H9 (cell line): Measurements from ENCODE around the gene NOS3. TPM values are rescaled to one million over a fixed set of nuclear protein-coding genes. Genes with fewer than 3 reads are reported as not detected.

ENCODE experiments used
- DNase-seq: peaks from one replicate; pipeline ENCODE4 v3.0.0-alpha.2; 2017
- H2AFZ ChIP-seq: one replicate; pipeline ENCODE4 v1.6.1; 2013; ENCODE audit warnings: mild to moderate bottlenecking, low read length, control low read depth, moderate library complexity
- H2AK5ac ChIP-seq: 2 replicates; pipeline ENCODE4 v1.6.1; 2013; ENCODE audit warnings: low read length, control low read depth, mixed read lengths; ENCODE audit not compliant: insufficient read length
- H2BK120ac ChIP-seq: one replicate; pipeline ENCODE4 v1.6.1; 2013; ENCODE audit warnings: low read depth, mild to moderate bottlenecking, low read length, control low read depth, inconsistent platforms; ENCODE audit not compliant: poor library complexity, severe bottlenecking
- H2BK12ac ChIP-seq: 2 replicates; pipeline ENCODE4 v1.6.1; 2013; ENCODE audit warnings: low read length, control low read depth, mixed read lengths, low read depth; ENCODE audit not compliant: insufficient read length
- H2BK15ac ChIP-seq: 2 replicates; pipeline ENCODE4 v1.6.1; 2013; ENCODE audit warnings: low read depth, low read length, control low read depth
- H2BK20ac ChIP-seq: one replicate; pipeline ENCODE4 v1.6.1; 2013; ENCODE audit warnings: low read depth, mild to moderate bottlenecking, low read length, control low read depth, inconsistent platforms; ENCODE audit not compliant: poor library complexity, severe bottlenecking
- H2BK5ac ChIP-seq: 2 replicates; pipeline ENCODE4 v1.6.1; 2013; ENCODE audit warnings: low read length, control low read depth, mixed read lengths; ENCODE audit not compliant: insufficient read length
- H3K14ac ChIP-seq: 2 replicates; pipeline ENCODE4 v1.6.1; 2013; ENCODE audit warnings: low read length, control low read depth; ENCODE audit not compliant: insufficient read depth
- H3K18ac ChIP-seq: 2 replicates; pipeline ENCODE4 v1.6.1; 2013; ENCODE audit warnings: low read depth, mild to moderate bottlenecking, mixed read lengths, low read length, control low read depth; ENCODE audit not compliant: insufficient read length
- H3K23ac ChIP-seq: 2 replicates; pipeline ENCODE4 v1.6.1; 2013; ENCODE audit warnings: low read length, control low read depth, mixed read lengths, low read depth; ENCODE audit not compliant: insufficient read length
- H3K23me2 ChIP-seq: 2 replicates; pipeline ENCODE4 v1.6.1; 2013; ENCODE audit warnings: low read depth, mild to moderate bottlenecking, mixed read lengths, low read length, control low read depth; ENCODE audit not compliant: insufficient read length, poor library complexity, severe bottlenecking
- H3K27ac ChIP-seq: 2 replicates; pipeline ENCODE4 v1.5.1; 2013; ENCODE audit warnings: low read length, control low read depth, mixed read lengths, low read depth; ENCODE audit not compliant: insufficient read length
- H3K27me3 ChIP-seq: 2 replicates; pipeline ENCODE4 v1.6.1; 2013; ENCODE audit warnings: low read length, control low read depth, inconsistent platforms; ENCODE audit not compliant: insufficient read depth
- H3K4ac ChIP-seq: 2 replicates; pipeline ENCODE4 v1.6.1; 2013; ENCODE audit warnings: low read depth, mild to moderate bottlenecking, control low read depth, inconsistent platforms, low read length, moderate library complexity
- H3K4me1 ChIP-seq: 2 replicates; pipeline ENCODE4 v1.6.1; 2013; ENCODE audit warnings: low read length, control low read depth, inconsistent platforms; ENCODE audit not compliant: insufficient read depth
- H3K4me2 ChIP-seq: 2 replicates; pipeline ENCODE4 v1.6.1; 2013; ENCODE audit warnings: low read length, control low read depth, mixed read lengths; ENCODE audit not compliant: insufficient read length, insufficient read depth
- H3K56ac ChIP-seq: 2 replicates; pipeline ENCODE4 v1.6.1; 2013; ENCODE audit warnings: low read depth, mild to moderate bottlenecking, mixed read lengths, low read length, control low read depth; ENCODE audit not compliant: insufficient read length
- H3K79me1 ChIP-seq: 2 replicates; pipeline ENCODE4 v1.6.1; 2013; ENCODE audit warnings: low read depth, mild to moderate bottlenecking, moderate library complexity, low read length, control low read depth, inconsistent platforms; ENCODE audit not compliant: insufficient read depth, poor library complexity, severe bottlenecking
- H3K79me2 ChIP-seq: 2 replicates; pipeline ENCODE4 v1.6.1; 2013; ENCODE audit warnings: low read length, control low read depth, inconsistent platforms; ENCODE audit not compliant: insufficient read depth
- H3K9ac ChIP-seq: 2 replicates; pipeline ENCODE4 v1.6.1; 2013; ENCODE audit warnings: low read length, control low read depth, mixed read lengths; ENCODE audit not compliant: insufficient read length; ENCODE audit errors: extremely low read depth
- H3K9me3 ChIP-seq: one replicate; pipeline ENCODE4 v1.6.1; 2013; ENCODE audit warnings: low read depth, low read length, inconsistent platforms; ENCODE audit not compliant: control insufficient read depth
- H3T11ph ChIP-seq: one replicate; pipeline ENCODE4 v1.6.1; 2013; ENCODE audit warnings: mild to moderate bottlenecking, low read length, control low read depth, inconsistent platforms
- H4K20me1 ChIP-seq: one replicate; pipeline ENCODE4 v1.6.1; 2013; ENCODE audit not compliant: control insufficient read depth, insufficient read length, insufficient read depth
- H4K5ac ChIP-seq: 2 replicates; pipeline ENCODE4 v1.6.1; 2013; ENCODE audit warnings: low read depth, mild to moderate bottlenecking, mixed read lengths, low read length, control low read depth; ENCODE audit not compliant: insufficient read length
- H4K8ac ChIP-seq: replicated peaks from 2 replicates; pipeline ENCODE4 v1.6.1; 2013; ENCODE audit warnings: low read length, control low read depth, mixed read lengths, low read depth; ENCODE audit not compliant: insufficient read length
- H4K91ac ChIP-seq: 2 replicates; pipeline ENCODE4 v1.6.1; 2013; ENCODE audit warnings: low read depth, mild to moderate bottlenecking, moderate library complexity, mixed read lengths, low read length, control low read depth; ENCODE audit not compliant: insufficient read length
- H3K27ac Mint-ChIP-seq, 3 experiments: 2 replicates in 2 of 3; 3 replicates in 1 of 3; pipeline ENCODE4 v1.8.0; 2020 to 2021; ENCODE audit warnings: mixed read lengths in 3 of 3, mild to moderate bottlenecking in 1 of 3, moderate library complexity in 1 of 3
- H3K27me3 Mint-ChIP-seq: 2 replicates; pipeline ENCODE4 v1.8.0; 2021; ENCODE audit warnings: low read depth, mild to moderate bottlenecking, moderate library complexity, mixed read lengths
- H3K36me3 Mint-ChIP-seq, 3 experiments: 2 replicates in 2 of 3; 3 replicates in 1 of 3; pipeline ENCODE4 v1.8.0; 2020 to 2021; ENCODE audit warnings: low read depth in 3 of 3, mixed read lengths in 3 of 3; ENCODE audit not compliant: insufficient read depth in 1 of 3
- H3K4me1 Mint-ChIP-seq, 2 experiments: 2 replicates each; pipeline ENCODE4 v1.8.0; 2020; ENCODE audit warnings: mixed read lengths in 2 of 2
- H3K4me3 Mint-ChIP-seq, 2 experiments: 2 replicates in 1 of 2; 3 replicates in 1 of 2; pipeline ENCODE4 v1.8.0; 2020 to 2021; ENCODE audit warnings: mild to moderate bottlenecking in 2 of 2, mixed read lengths in 2 of 2, moderate library complexity in 1 of 2
- H3K9me3 Mint-ChIP-seq, 2 experiments: 2 replicates in 1 of 2; 3 replicates in 1 of 2; pipeline ENCODE4 v1.8.0; 2020; ENCODE audit warnings: mild to moderate bottlenecking in 2 of 2, mixed read lengths in 2 of 2, moderate library complexity in 1 of 2
- CTCF ChIP-seq: fragments of 200-600 bp; sonication (generic); conservative IDR thresholded peaks from 3 replicates; pipeline ENCODE4 v1.8.0; 2021; ENCODE audit warnings: antibody characterized with exemption, mild to moderate bottlenecking
- WGBS: extraction: QIAGEN DNeasy Blood & Tissue Kit; methylation state at CpG from one replicate; pipeline ENCODE4 v1.1.7; 2013; ENCODE audit warnings: missing lambda C conversion rate, low lambda C conversion rate, mixed read lengths; ENCODE audit not compliant: insufficient read length; ENCODE audit errors: extremely low coverage; 5-methylcytosine and 5-hydroxymethylcytosine counted together
- total RNA-seq: library from RNA; stranded (reverse); gene quantifications from 2 replicates; pipeline ENCODE4 v1.2.1, GENCODE V29; 2021

Gene NOS3
- total RNA-seq, 1 experiment from 2014 or later, result 4.5 TPM

GRCh38 chr7:151057989-151058780, 67.4 kb downstream of the NOS3 start:
- DNase-seq, result peak; percentile 100
- Histone ChIP-seq H3K9me3 (no peaks in the 10 kb centered on the region), H2BK120ac (no peak overlapping the region), H2AK5ac (no peak overlapping the region), H2BK5ac (no peak overlapping the region), H4K91ac (no peak overlapping the region), H3K27ac (no peak overlapping the region), H2BK15ac (no peak overlapping the region), H4K20me1 (no peaks in the 10 kb centered on the region), H4K5ac (no peak overlapping the region), H3K56ac (no peak overlapping the region), H3K18ac (peak overlapping the region; percentile 55), H3K14ac (no peak overlapping the region), H3K9ac (no peak overlapping the region), H3K79me1 (no peaks in the 10 kb centered on the region), H2BK12ac (no peak overlapping the region), H3T11ph (no peak overlapping the region), H2AFZ (no peak overlapping the region), H2BK20ac (no peak overlapping the region), H4K8ac (no peak overlapping the region), H3K4ac (no peak overlapping the region), H3K27me3 (no peaks in the 10 kb centered on the region; the same call in 1 of the 2 replicates), H3K79me2 (no peaks in the 10 kb centered on the region), H3K4me2 (peak overlapping the region; percentile 58), H3K23me2 (peaks cover 41% of the 10 kb centered on the region), H3K4me1 (peaks cover 8% of the 10 kb centered on the region), H3K23ac (no peak overlapping the region)
- no peak for TF ChIP-seq CTCF
- Mint-ChIP-seq H3K27ac (peak overlapping the region in 2 of 3 experiments; percentile 82 to 93; a peak in 4 of 7 replicates), H3K27me3 (peaks cover 22% of the 10 kb centered on the region), H3K4me1 (peaks cover 37 to 48% of the 10 kb centered on the region in 2 experiments), H3K9me3 (no peaks in the 10 kb centered on the region; a peak in 1 of 5 replicates), H3K4me3 (peak overlapping the region; percentile 78 to 91), H3K36me3 (peaks cover 0 to 8% (median 0%) of the 10 kb centered on the region in 3 experiments; a peak in 3 of 7 replicates)
- WGBS, result no CpG with 5 or more reads among the region's 46 CpGs
